Calu3 (cell line): ENCODE measurements around the gene PIGQ. TPM values are rescaled to one million over a fixed set of nuclear protein-coding genes. Genes with fewer than 3 reads are reported as not detected.
A peak's percentile ranks its signal among the peaks of the same experiment; 100 is the strongest.

Experiments
- BruUV-seq: library from RNA; stranded (reverse); fragments of 400-500 nt; replicated peaks from 2 replicates; lab custom pipeline; 2021; lab: Mats Ljungman, UMichigan
- CTCF ChIA-PET: fragments of 300-600 bp; sonication (Branson Sonifier 250); formaldehyde crosslinking; loops from one replicate; lab custom pipeline; 2022; ENCODE audit warnings: antibody characterized with exemption; lab: Charles Lee
- DNase-seq: peaks from one replicate; pipeline ENCODE4 v3.0.0; 2022
- H3K27ac Mint-ChIP-seq: one replicate; pipeline ENCODE4 v1.8.0; 2022; ENCODE audit warnings: mixed read lengths; ENCODE audit not compliant: unreplicated experiment
- H3K27me3 Mint-ChIP-seq: one replicate; pipeline ENCODE4 v1.8.0; 2022; ENCODE audit warnings: mixed read lengths; ENCODE audit not compliant: unreplicated experiment
- H3K36me3 Mint-ChIP-seq: one replicate; pipeline ENCODE4 v1.8.0; 2022; ENCODE audit warnings: mild to moderate bottlenecking, moderate library complexity, mixed read lengths; ENCODE audit not compliant: insufficient read depth, unreplicated experiment
- H3K4me1 Mint-ChIP-seq: one replicate; pipeline ENCODE4 v1.8.0; 2022; ENCODE audit warnings: mild to moderate bottlenecking, low read depth, mixed read lengths; ENCODE audit not compliant: unreplicated experiment
- H3K4me3 Mint-ChIP-seq: one replicate; pipeline ENCODE4 v1.8.0; 2022; ENCODE audit warnings: mild to moderate bottlenecking, low read depth, moderate library complexity, mixed read lengths; ENCODE audit not compliant: unreplicated experiment
- H3K9me3 Mint-ChIP-seq: one replicate; pipeline ENCODE4 v1.8.0; 2022; ENCODE audit warnings: low read depth, mixed read lengths; ENCODE audit not compliant: unreplicated experiment
- intact Hi-C: fragments of 100-400 bp; cut with micrococcal nuclease; formaldehyde crosslinking; loops from one replicate; pipeline ENCODE4 v1.10.0; 2022; ENCODE audit not compliant: unreplicated experiment
- total RNA-seq: library from RNA; stranded (reverse); gene quantifications from 2 replicates; pipeline ENCODE4 v1.2.3, GENCODE V29; 2022
- TF ChIP-seq, protein P1 (sequence below): fragments of 200-600 bp; IDR thresholded peaks from one replicate; pipeline ENCODE4 v1.8.0; 2022; ENCODE audit warnings: antibody characterized with exemption; ENCODE audit not compliant: unreplicated experiment

Gene PIGQ
- total RNA-seq, 1 experiment from 2014 or later, result 101 TPM

GRCh38 chr16:593406-593805 is 23.6 kb downstream of the PIGQ start:
- TF ChIP-seq, protein P1, sequence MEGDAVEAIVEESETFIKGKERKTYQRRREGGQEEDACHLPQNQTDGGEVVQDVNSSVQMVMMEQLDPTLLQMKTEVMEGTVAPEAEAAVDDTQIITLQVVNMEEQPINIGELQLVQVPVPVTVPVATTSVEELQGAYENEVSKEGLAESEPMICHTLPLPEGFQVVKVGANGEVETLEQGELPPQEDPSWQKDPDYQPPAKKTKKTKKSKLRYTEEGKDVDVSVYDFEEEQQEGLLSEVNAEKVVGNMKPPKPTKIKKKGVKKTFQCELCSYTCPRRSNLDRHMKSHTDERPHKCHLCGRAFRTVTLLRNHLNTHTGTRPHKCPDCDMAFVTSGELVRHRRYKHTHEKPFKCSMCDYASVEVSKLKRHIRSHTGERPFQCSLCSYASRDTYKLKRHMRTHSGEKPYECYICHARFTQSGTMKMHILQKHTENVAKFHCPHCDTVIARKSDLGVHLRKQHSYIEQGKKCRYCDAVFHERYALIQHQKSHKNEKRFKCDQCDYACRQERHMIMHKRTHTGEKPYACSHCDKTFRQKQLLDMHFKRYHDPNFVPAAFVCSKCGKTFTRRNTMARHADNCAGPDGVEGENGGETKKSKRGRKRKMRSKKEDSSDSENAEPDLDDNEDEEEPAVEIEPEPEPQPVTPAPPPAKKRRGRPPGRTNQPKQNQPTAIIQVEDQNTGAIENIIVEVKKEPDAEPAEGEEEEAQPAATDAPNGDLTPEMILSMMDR, result no peak
- Mint-ChIP-seq H3K4me1 (peaks cover 59% of the 10 kb centered on the region), H3K9me3 (no peaks in the 10 kb centered on the region), H3K4me3 (peak overlapping the region; percentile 92), H3K27ac (peak overlapping the region; percentile 83), H3K27me3 (no peaks in the 10 kb centered on the region), H3K36me3 (peaks cover 86% of the 10 kb centered on the region)
- CTCF ChIA-PET, result interaction anchor here (0.6 to 1.5 kb wide), 8 partner anchors 8 to 496 kb away, joined by 3 to 8 read pairs (median 3); partner anchors contain the start of genes METTL26 and WDR90
- intact Hi-C loops, result loop anchor here (2.0 kb wide), 1 partner anchor 43 kb away; the partner anchor contains the start of gene METTL26
- DNase-seq, result peak; percentile 74
- BruUV-seq, result TSS peak; percentile 12

- peaks cover 59% of the 10 kb centered on the region for H3K4me1 Mint-ChIP-seq
- BruUV-seq, result no TSS peak
- TF ChIP-seq, protein P1, result no peak
- no peaks in the 10 kb centered on the region for H3K27me3 Mint-ChIP-seq
- intact Hi-C loops, result loop anchor here (2.0 kb wide), 1 partner anchor 43 kb away; the partner anchor contains the start of gene METTL26
- H3K9me3 Mint-ChIP-seq, result no peaks in the 10 kb centered on the region
- CTCF ChIA-PET, result interaction anchor here (0.8 to 1.5 kb wide), 7 partner anchors 8 to 497 kb away, joined by 3 to 8 read pairs (median 3); partner anchors contain the start of genes METTL26 and WDR90
- peak overlapping the region; percentile 83 for H3K27ac Mint-ChIP-seq
- DNase-seq, result no peak
- H3K36me3 Mint-ChIP-seq, result peaks cover 86% of the 10 kb centered on the region
- peak overlapping the region; percentile 92 for H3K4me3 Mint-ChIP-seq
Observed at GRCh38 chr16:593807-594206, 24.0 kb downstream of the PIGQ start.

GRCh38 chr16:595094-595528 is 25.3 kb downstream of the PIGQ start:
- H3K9me3 Mint-ChIP-seq, result no peaks in the 10 kb centered on the region
- H3K27me3 Mint-ChIP-seq, result no peaks in the 10 kb centered on the region
- intact Hi-C loops, result no loop called here
- DNase-seq, result no peak
- H3K27ac Mint-ChIP-seq, result no peak overlapping the region
- H3K36me3 Mint-ChIP-seq, result peaks cover 75% of the 10 kb centered on the region
- CTCF ChIA-PET, result no interaction called here
- H3K4me3 Mint-ChIP-seq, result peak overlapping the region; percentile 92
- BruUV-seq, result no TSS peak
- TF ChIP-seq, protein P1, result no peak
- peaks cover 59% of the 10 kb centered on the region for H3K4me1 Mint-ChIP-seq

GRCh38 chr16:595942-596735 is 26.4 kb downstream of the PIGQ start:
- Mint-ChIP-seq H3K36me3 (peaks cover 65% of the 10 kb centered on the region), H3K9me3 (no peaks in the 10 kb centered on the region), H3K27ac (no peak overlapping the region), H3K27me3 (no peaks in the 10 kb centered on the region), H3K4me1 (peaks cover 50% of the 10 kb centered on the region), H3K4me3 (no peak overlapping the region)
- TF ChIP-seq, protein P1, result no peak
- CTCF ChIA-PET, result no interaction called here
- intact Hi-C loops, result no loop called here
- BruUV-seq, result no TSS peak
- DNase-seq, result no peak
